ENCODE results near the gene SH3BP5. TPM values are rescaled to one million over a fixed set of nuclear protein-coding genes. Genes with fewer than 3 reads are reported as not detected.
A peak's percentile ranks its signal among the peaks of the same experiment; 100 is the strongest.

Gene SH3BP5
- total and polyA plus RNA-seq, 4 experiments from 2014 or later: 48.2 to 118 (median 56.3) TPM

DNA sequence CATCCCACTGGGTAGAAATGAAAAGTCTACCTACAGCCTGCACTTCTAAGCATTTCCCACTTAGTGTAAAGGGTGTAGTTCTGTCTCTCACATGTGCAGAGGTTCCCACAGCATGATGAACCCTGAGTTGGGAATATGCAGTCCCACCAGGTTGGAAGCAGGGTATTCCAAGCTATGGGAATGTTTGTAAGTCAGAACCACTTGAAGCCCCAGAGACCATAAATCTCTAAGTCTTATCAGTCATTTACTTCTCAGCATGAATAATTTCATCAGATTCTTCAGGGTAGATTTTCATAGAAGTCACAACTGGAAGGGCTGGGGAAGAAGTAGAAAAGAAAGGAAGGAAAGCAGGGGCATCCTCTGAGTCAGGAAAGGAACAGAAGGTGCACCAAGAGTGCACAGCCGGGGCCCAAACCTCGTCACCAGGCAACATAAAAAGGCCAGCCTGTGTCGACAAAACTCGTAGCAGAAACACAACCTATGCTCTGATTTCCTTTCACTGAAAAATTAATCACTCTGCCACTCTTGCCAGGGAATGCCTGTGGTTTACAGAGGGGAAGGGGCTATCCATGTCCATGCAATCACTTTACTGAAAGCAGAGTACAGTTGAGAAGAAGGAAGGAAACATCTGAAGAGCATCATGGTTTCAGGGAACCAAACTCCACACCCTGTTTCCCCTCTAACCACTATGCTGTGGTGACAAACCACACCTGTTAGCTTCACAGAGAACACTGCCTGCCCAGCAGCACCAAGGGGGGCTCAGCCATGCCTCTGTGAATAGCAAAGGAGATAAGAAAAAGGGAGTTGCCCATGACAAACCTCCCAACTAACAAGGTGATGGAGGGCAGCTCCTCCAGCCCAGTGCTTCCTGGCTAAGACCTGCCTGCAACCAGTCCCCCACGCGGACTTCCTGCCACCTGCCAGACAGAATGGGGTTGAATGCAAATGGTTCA is 40.5 kb downstream of the SH3BP5 start:
- Histone ChIP-seq H3K4me3 (ENCODE audit: low read length in 2 of 2) (peak overlapping the region; percentile 21 to 42), H3K36me3 (ENCODE audit: insufficient read depth, low read length) (no peaks in the 10 kb centered on the region), H3K9me3 (ENCODE audit: control insufficient read depth in 1 of 2, low read length in 2 of 2) (no peaks in the 10 kb centered on the region), H3K27ac (ENCODE audit: low read depth, low read length) (peak overlapping the region; percentile 70), H3K4me1 (ENCODE audit: insufficient read depth, low read length) (peaks cover 93% of the 10 kb centered on the region), H3K27me3 (ENCODE audit: insufficient read depth, low read length) (no peaks in the 10 kb centered on the region)
- ChIA-PET CTCF (ENCODE audit: partially characterized antibody) (interaction anchor here (0.7 to 5.3 kb wide), 11 partner anchors 12 to 417 kb away, joined by 3 to 40 read pairs (median 4); partner anchors contain the start of gene SH3BP5), POLR2A (ENCODE audit: partially characterized antibody) (interaction anchor here (1.2 to 4.2 kb wide), 14 partner anchors 9 to 86 kb away, joined by 3 to 32 read pairs (median 8); partner anchors contain the start of genes CAPN7 and SH3BP5)
- peak; percentile 78 to 92 (median 80) for DNase-seq
- intact Hi-C loops (cut with micrococcal nuclease): loop anchor here (1.0 to 5.0 kb wide), 4 partner anchors 18 to 69 kb away; partner anchors contain the start of gene SH3BP5
- Mint-ChIP-seq H3K36me3 (peaks cover 37 to 47% of the 10 kb centered on the region in 2 donors), H3K4me1 (peaks cover 72 to 98% (median 85%) of the 10 kb centered on the region in 4 donors), H3K27me3 (no peaks in the 10 kb centered on the region), H3K9me3 (peaks cover 0 to 6% (median 0%) of the 10 kb centered on the region in 8 donors), H3K27ac (peak overlapping the region; percentile 91 to 97 (median 92)), H3K4me3 (peak overlapping the region; percentile 76 to 85 (median 80))

- CTCF ChIA-PET (ENCODE audit: partially characterized antibody): interaction anchor here (0.7 to 5.3 kb wide), 7 partner anchors 14 to 416 kb away, joined by 3 to 40 read pairs (median 4); partner anchors contain the start of gene SH3BP5
Measured at GRCh38 chr3:15290736-15291135, 41.6 kb downstream of the SH3BP5 start.

GRCh38 chr3:15289661-15290060 is 42.7 kb downstream of the SH3BP5 start:
- DNase-seq: no peak
- intact Hi-C loops (cut with micrococcal nuclease): loop anchor here (5.0 kb wide), 1 partner anchor 43 kb away; the partner anchor contains the start of gene SH3BP5
- peak overlapping the region; percentile 38 for H3K27ac ChIP-seq (ENCODE audit: low read depth, low read length)

More at GRCh38 chr3:15290736-15291135, 41.6 kb downstream of the SH3BP5 start:
- H3K27me3 ChIP-seq (ENCODE audit: insufficient read depth, low read length): no peaks in the 10 kb centered on the region
- no peaks in the 10 kb centered on the region for H3K9me3 ChIP-seq (ENCODE audit: control insufficient read depth in 1 of 2, low read length in 2 of 2)
- Mint-ChIP-seq H3K27me3 (no peaks in the 10 kb centered on the region), H3K9me3 (peaks cover 0 to 6% (median 0%) of the 10 kb centered on the region in 8 donors), H3K4me1 (peaks cover 70 to 99% (median 87%) of the 10 kb centered on the region in 4 donors), H3K27ac (peak overlapping the region; percentile 91 to 97 (median 92)), H3K4me3 (peak overlapping the region in 7 of 8 donors; percentile 20 to 82 (median 67)), H3K36me3 (peaks cover 34 to 53% of the 10 kb centered on the region in 2 donors)
- no peaks in the 10 kb centered on the region for H3K36me3 ChIP-seq (ENCODE audit: insufficient read depth, low read length)
- POLR2A ChIA-PET (ENCODE audit: partially characterized antibody): interaction anchor here (0.6 to 4.2 kb wide), 10 partner anchors 10 to 85 kb away, joined by 3 to 32 read pairs (median 7); partner anchors contain the start of genes CAPN7 and SH3BP5
- H3K4me3 ChIP-seq (ENCODE audit: low read length in 2 of 2): no peak overlapping the region
- no peak for DNase-seq
- intact Hi-C loops (cut with micrococcal nuclease): loop anchor here (5.0 kb wide), 1 partner anchor 42 kb away; the partner anchor contains the start of gene SH3BP5
- H3K27ac ChIP-seq (ENCODE audit: low read depth, low read length): peak overlapping the region; percentile 70
- H3K4me1 ChIP-seq (ENCODE audit: insufficient read depth, low read length): peaks cover 91% of the 10 kb centered on the region

GRCh38 chr3:15288331-15289035 is 43.9 kb downstream of the SH3BP5 start:
- H3K9me3 ChIP-seq (ENCODE audit: control insufficient read depth in 1 of 2, low read length in 2 of 2): no peaks in the 10 kb centered on the region
- H3K4me1 ChIP-seq (ENCODE audit: insufficient read depth, low read length): peaks cover 98% of the 10 kb centered on the region
- H3K27ac Mint-ChIP-seq: peak overlapping the region; percentile 74 to 95 (median 91)
- peak overlapping the region; percentile 3 for H3K27ac ChIP-seq (ENCODE audit: low read depth, low read length)
- intact Hi-C loops (cut with micrococcal nuclease): no loop called here
- no peak for DNase-seq
- ChIA-PET POLR2A (ENCODE audit: partially characterized antibody) (interaction anchor here (0.9 to 4.2 kb wide), 8 partner anchors 8 to 73 kb away, joined by 3 to 32 read pairs (median 4); no protein-coding TSS in a partner anchor), CTCF (ENCODE audit: partially characterized antibody) (interaction anchor here (1.4 to 5.3 kb wide), 6 partner anchors 11 to 44 kb away, joined by 4 to 40 read pairs (median 9); partner anchors contain the start of gene SH3BP5)
- no peaks in the 10 kb centered on the region for H3K27me3 Mint-ChIP-seq
- H3K36me3 ChIP-seq (ENCODE audit: insufficient read depth, low read length): no peaks in the 10 kb centered on the region
- no peaks in the 10 kb centered on the region for H3K27me3 ChIP-seq (ENCODE audit: insufficient read depth, low read length)
- peak overlapping the region in 6 of 8 donors; percentile 21 to 80 (median 56) for H3K4me3 Mint-ChIP-seq
- peaks cover 30 to 53% of the 10 kb centered on the region in 2 donors for H3K36me3 Mint-ChIP-seq
- peaks cover 0 to 6% (median 0%) of the 10 kb centered on the region in 8 donors for H3K9me3 Mint-ChIP-seq
- H3K4me3 ChIP-seq (ENCODE audit: low read length in 2 of 2): no peak overlapping the region
- peaks cover 69 to 99% (median 89%) of the 10 kb centered on the region in 4 donors for H3K4me1 Mint-ChIP-seq

More at GRCh38 chr3:15289661-15290060, 42.7 kb downstream of the SH3BP5 start:
- Histone ChIP-seq H3K27me3 (ENCODE audit: insufficient read depth, low read length) (no peaks in the 10 kb centered on the region), H3K9me3 (ENCODE audit: control insufficient read depth in 1 of 2, low read length in 2 of 2) (no peaks in the 10 kb centered on the region), H3K4me3 (ENCODE audit: low read length in 2 of 2) (no peak overlapping the region), H3K36me3 (ENCODE audit: insufficient read depth, low read length) (no peaks in the 10 kb centered on the region), H3K4me1 (ENCODE audit: insufficient read depth, low read length) (peaks cover 91% of the 10 kb centered on the region)
- Mint-ChIP-seq H3K4me1 (peaks cover 66 to 97% (median 86%) of the 10 kb centered on the region in 4 donors), H3K27me3 (no peaks in the 10 kb centered on the region), H3K9me3 (peaks cover 0 to 6% (median 0%) of the 10 kb centered on the region in 8 donors), H3K27ac (peak overlapping the region; percentile 80 to 95 (median 91)), H3K4me3 (peak overlapping the region in 7 of 8 donors; percentile 23 to 80 (median 70)), H3K36me3 (peaks cover 29 to 46% of the 10 kb centered on the region in 2 donors)
- POLR2A ChIA-PET (ENCODE audit: partially characterized antibody): interaction anchor here (0.9 to 4.2 kb wide), 6 partner anchors 9 to 42 kb away, joined by 3 to 32 read pairs (median 5); no protein-coding TSS in a partner anchor
- CTCF ChIA-PET (ENCODE audit: partially characterized antibody): interaction anchor here (0.7 to 5.3 kb wide), 3 partner anchors 9 to 43 kb away, joined by 3 to 40 read pairs (median 15); partner anchors contain the start of gene SH3BP5

GRCh38 chr3:15287565-15288330 is 44.6 kb downstream of the SH3BP5 start:
- Mint-ChIP-seq H3K36me3 (peaks cover 30 to 49% of the 10 kb centered on the region in 2 donors), H3K27me3 (no peaks in the 10 kb centered on the region), H3K9me3 (peaks cover 0 to 6% (median 0%) of the 10 kb centered on the region in 8 donors), H3K4me3 (peak overlapping the region in 3 of 8 donors; percentile 5 to 80 (median 69)), H3K27ac (peak overlapping the region; percentile 4 to 95 (median 91)), H3K4me1 (peaks cover 62 to 99% (median 89%) of the 10 kb centered on the region in 4 donors)
- Histone ChIP-seq H3K4me1 (ENCODE audit: insufficient read depth, low read length) (peaks cover 98% of the 10 kb centered on the region), H3K9me3 (ENCODE audit: control insufficient read depth in 1 of 2, low read length in 2 of 2) (no peaks in the 10 kb centered on the region), H3K27ac (ENCODE audit: low read depth, low read length) (no peak overlapping the region), H3K27me3 (ENCODE audit: insufficient read depth, low read length) (no peaks in the 10 kb centered on the region), H3K4me3 (ENCODE audit: low read length in 2 of 2) (no peak overlapping the region), H3K36me3 (ENCODE audit: insufficient read depth, low read length) (no peaks in the 10 kb centered on the region)
- intact Hi-C loops (cut with micrococcal nuclease): no loop called here
- ChIA-PET CTCF (ENCODE audit: partially characterized antibody) (interaction anchor here (0.5 to 2.6 kb wide), 7 partner anchors 11 to 525 kb away, joined by 3 to 12 read pairs (median 4); partner anchors contain the start of gene SH3BP5), POLR2A (ENCODE audit: partially characterized antibody) (interaction anchor here (0.7 to 3.4 kb wide), 6 partner anchors 11 to 74 kb away, joined by 3 to 17 read pairs (median 3); partner anchors contain the start of gene SH3BP5)
- no peak for DNase-seq

Data from CD4-positive, alpha-beta memory T cell (primary cell).